ENCODE measurements around the gene PBX2. TPM values are rescaled to one million over a fixed set of nuclear protein-coding genes. Genes with fewer than 3 reads are reported as not detected.

Gene PBX2
- total RNA-seq, 2 experiments from 2014 or later, result 60.0 to 61.6 TPM

- DNase-seq, result no peak
- Mint-ChIP-seq H3K27ac (peak overlapping the region; percentile 94), H3K4me1 (peaks cover 49% of the 10 kb centered on the region)
Measured at GRCh38 chr6:32178547-32179440, 11.2 kb downstream of the PBX2 start.

DNA sequence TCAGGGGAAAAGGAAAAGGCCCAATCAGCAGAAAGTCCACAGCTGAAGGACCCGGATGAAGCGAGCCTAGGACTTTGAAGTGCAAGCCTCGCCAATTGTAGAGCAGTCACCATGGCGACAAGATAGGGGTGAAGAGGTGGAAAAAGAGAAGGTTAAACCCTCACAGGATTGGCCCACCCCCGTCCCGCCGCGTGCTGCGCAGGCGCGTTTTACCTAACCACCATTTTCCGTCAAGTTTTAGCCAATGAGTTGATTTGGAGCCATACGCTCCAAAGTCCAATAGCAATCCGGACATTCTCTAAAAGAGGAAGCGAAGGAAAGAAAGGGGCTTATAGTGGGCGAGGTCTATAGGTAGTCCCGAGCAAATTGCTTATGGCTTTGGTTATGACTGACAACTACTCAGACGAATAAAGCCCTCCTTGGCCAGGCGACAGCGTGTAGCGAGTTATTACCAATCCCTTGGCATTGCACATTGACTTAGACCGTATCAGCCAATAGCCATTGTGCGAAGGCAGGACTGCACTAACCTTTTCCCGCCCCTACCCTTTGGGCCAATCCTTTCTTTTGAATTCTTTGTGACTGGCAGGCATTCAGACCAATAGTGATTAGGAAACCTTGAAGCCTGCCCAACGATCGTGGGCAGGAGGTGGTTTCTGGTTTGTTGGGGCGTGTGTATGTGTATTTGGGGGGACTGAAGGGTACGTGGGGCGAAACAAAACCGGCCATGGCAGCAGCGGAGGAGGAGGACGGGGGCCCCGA lies 12.0 kb downstream of the PBX2 start, which contains the start of gene RNF5:
RNF5 (plus strand) TSS at position 618 of the 759 bp plus-strand sequence; CDS start at position 725, 107 bp downstream.
- peak within 1 kb of the TSS; percentile 93 for H3K4me3 Mint-ChIP-seq
- ATAC-seq, result peak; percentile 86
- H3K27ac Mint-ChIP-seq, result peak within 1 kb of the TSS; percentile 94
- H3K27me3 Mint-ChIP-seq, result no peaks in the 10 kb centered on the region
- peaks cover 14% of the 10 kb centered on the region for H3K36me3 Mint-ChIP-seq
- peaks cover 58% of the 10 kb centered on the region for H3K4me1 Mint-ChIP-seq
- CTCF ChIA-PET, result interaction anchor here (1.1 to 4.6 kb wide), 5 partner anchors 14 to 59 kb away, joined by 3 to 31 read pairs (median 8); partner anchors contain the start of genes GPSM3, PBX2 and PRRT1
- no peaks in the 10 kb centered on the region for H3K9me3 Mint-ChIP-seq (ENCODE audit: low read depth)
- DNase-seq, result peak; percentile 98

More at GRCh38 chr6:32178547-32179440, 11.2 kb downstream of the PBX2 start:
- no peak for ATAC-seq
- peaks cover 14% of the 10 kb centered on the region for H3K36me3 Mint-ChIP-seq
- H3K4me3 Mint-ChIP-seq, result peak overlapping the region; percentile 93
- H3K27me3 Mint-ChIP-seq, result no peaks in the 10 kb centered on the region
- H3K9me3 Mint-ChIP-seq (ENCODE audit: low read depth), result no peaks in the 10 kb centered on the region
- CTCF ChIA-PET, result interaction anchor here (0.8 to 4.6 kb wide), 6 partner anchors 10 to 660 kb away, joined by 3 to 31 read pairs (median 4); partner anchors contain the start of genes GPSM3, PBX2 and TAP2

DNA sequence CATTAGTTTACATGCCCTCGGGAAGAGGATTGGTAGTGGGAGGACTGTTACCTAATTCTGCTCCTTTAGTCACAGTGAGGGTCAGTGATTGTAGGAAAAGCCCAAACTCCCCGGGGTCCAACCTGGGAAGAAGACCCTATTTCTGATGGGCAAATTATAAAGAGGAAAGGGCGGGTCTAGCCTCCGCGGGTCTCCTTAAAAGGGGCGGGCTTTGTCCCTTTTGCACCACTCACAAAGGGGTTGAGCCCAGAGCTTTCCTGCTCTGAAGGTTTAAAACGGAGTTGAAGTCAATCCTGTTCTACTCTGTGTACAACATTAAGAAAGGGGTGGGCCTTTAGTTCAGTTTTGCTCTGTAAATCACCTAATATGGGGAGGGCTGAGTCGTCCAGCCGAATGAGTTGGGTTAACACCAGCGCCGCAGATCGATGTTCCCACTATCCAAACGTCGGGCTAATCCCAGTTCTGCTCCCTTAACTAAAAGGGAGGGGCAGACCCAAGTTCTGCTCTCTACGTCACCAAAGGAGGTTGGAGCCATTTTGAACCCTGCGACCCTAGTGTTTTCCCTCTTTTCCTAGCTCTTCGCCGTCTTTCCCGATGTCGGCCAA lies 12.7 kb downstream of the PBX2 start:
- no peaks in the 10 kb centered on the region for H3K27me3 Mint-ChIP-seq
- H3K36me3 Mint-ChIP-seq, result peaks cover 13% of the 10 kb centered on the region
- H3K27ac Mint-ChIP-seq, result peak overlapping the region; percentile 94
- ATAC-seq, result peak; percentile 2
- H3K4me1 Mint-ChIP-seq, result peaks cover 62% of the 10 kb centered on the region
- H3K9me3 Mint-ChIP-seq (ENCODE audit: low read depth), result no peaks in the 10 kb centered on the region
- DNase-seq, result peak; percentile 67
- CTCF ChIA-PET, result interaction anchor here (1.1 to 4.6 kb wide), 4 partner anchors 15 to 58 kb away, joined by 3 to 31 read pairs (median 8); partner anchors contain the start of genes GPSM3, PBX2 and PRRT1
- H3K4me3 Mint-ChIP-seq, result peak overlapping the region; percentile 93

DNA sequence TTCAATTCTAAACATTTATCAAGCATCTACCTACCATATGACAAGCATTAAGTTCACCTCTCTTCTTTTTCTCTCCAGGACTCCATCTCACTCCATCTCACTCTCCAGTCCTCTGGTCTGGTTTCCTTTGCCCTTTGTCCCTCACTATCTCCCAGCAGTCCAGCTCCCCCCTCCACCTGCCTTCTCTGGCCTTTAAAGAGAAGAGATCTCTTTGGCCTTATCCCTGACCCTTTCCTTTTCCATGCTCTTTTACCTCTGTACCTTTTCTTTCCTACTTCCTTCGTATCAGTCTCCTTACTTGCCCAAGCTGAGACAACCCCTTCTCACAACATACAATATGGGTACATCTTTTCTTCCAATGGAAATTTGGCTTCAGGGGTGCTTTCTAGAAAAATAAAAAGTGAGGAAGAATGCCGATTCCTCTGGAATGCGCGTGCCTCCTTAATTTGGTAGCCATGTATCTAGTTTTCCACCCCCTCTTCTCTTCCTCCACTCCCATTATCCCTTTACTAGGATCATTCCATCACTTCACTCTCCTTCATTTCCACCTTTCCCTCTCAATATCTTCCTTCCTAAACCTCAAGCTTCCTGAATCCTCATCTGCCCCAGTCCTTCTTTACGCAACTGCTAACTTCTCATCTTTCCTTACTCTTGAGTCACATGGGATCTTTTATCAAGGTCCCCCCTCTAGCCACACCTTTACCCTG lies 13.4 kb downstream of the PBX2 start:
- CTCF ChIA-PET, result interaction anchor here (1.1 to 4.6 kb wide), 4 partner anchors 15 to 58 kb away, joined by 3 to 31 read pairs (median 8); partner anchors contain the start of genes GPSM3, PBX2 and PRRT1

DNA sequence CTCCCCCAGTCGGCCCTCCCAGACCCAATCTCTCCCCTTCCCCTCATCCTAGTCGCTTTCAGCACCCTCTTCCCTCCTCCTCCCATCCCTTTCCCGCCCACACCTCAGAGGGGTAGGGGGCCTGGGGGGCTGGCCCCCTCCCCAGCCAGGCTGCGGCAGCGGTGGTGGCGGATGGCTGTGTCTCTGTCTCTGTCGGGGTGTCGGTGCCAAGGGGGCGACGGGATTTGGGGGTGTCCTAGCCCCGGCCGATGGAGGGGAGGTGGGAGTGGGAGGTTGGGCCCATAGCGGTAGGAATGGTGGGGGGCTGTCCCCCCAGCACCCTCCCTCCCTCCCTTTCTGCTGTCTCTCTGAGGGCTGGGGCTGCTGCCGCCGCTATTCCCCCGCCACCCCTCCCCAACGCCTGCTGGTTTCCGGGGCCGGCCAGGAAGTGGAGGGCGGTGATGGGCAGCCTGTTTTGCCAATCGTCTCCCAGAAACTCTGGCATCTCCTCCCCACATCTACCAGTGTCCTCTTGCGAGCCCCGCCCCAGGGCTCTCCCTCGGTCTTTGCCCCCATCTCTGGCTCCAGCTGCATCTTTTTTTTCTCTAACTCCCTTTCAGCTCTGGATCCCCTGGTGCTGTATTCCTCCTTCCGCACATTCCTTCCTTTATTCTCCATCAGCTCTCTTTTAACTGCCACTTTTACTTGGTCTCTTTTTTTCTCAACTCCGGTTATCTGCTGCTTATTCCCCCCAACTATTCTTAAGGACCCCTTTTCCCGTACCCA lies 14.1 kb downstream of the PBX2 start, which contains the start of gene AGPAT1:
AGPAT1 (minus strand) TSS at position 374 of the 765 bp plus-strand sequence. CDS start 4,588 bp downstream, outside the sequence.
- no peaks in the 10 kb centered on the region for H3K27me3 Mint-ChIP-seq
- H3K4me3 Mint-ChIP-seq, result peak within 1 kb of the TSS; percentile 93
- H3K36me3 Mint-ChIP-seq, result peaks cover 12% of the 10 kb centered on the region

More for the DNA sequence above, 13.4 kb downstream of the PBX2 start:
- peak overlapping the region; percentile 93 for H3K4me3 Mint-ChIP-seq
- ATAC-seq, result no peak
- peak overlapping the region; percentile 94 for H3K27ac Mint-ChIP-seq
- H3K9me3 Mint-ChIP-seq (ENCODE audit: low read depth), result no peaks in the 10 kb centered on the region
- no peak for DNase-seq
- no peaks in the 10 kb centered on the region for H3K27me3 Mint-ChIP-seq
- H3K36me3 Mint-ChIP-seq, result peaks cover 12% of the 10 kb centered on the region
- H3K4me1 Mint-ChIP-seq, result peaks cover 62% of the 10 kb centered on the region

DNA sequence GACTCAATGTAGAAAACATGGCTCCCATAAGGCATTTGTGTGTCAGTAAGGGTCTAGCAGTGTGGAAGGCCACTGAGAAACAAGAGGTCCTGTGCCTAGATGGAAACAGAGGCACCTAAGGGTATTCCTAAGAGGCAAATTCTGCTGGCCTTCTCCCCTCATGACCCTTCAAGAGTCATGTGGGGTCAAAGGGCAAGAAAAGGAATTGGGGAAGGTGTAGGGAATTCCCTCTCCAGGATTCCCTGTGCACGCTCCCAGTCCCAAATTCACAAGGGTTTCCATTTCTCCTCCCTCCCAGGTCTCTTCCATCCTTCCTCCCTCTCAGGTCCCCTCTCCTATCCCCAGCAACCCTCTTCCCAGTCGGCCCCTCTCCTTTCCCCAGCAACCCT lies 14.7 kb downstream of the PBX2 start:
- no peaks in the 10 kb centered on the region for H3K9me3 Mint-ChIP-seq (ENCODE audit: low read depth)
- no peaks in the 10 kb centered on the region for H3K27me3 Mint-ChIP-seq
- H3K4me1 Mint-ChIP-seq, result peaks cover 55% of the 10 kb centered on the region
- H3K36me3 Mint-ChIP-seq, result peaks cover 7% of the 10 kb centered on the region
- CTCF ChIA-PET, result no interaction called here
- ATAC-seq (no peak), DNase-seq (no peak)
- peak overlapping the region; percentile 93 for H3K4me3 Mint-ChIP-seq
- peak overlapping the region; percentile 94 for H3K27ac Mint-ChIP-seq

More for the DNA sequence above, 14.1 kb downstream of the PBX2 start, which contains the start of gene AGPAT1:
- Mint-ChIP-seq H3K27ac (peak within 1 kb of the TSS; percentile 94), H3K9me3 (ENCODE audit: low read depth) (no peaks in the 10 kb centered on the region), H3K4me1 (peaks cover 59% of the 10 kb centered on the region)
- CTCF ChIA-PET, result interaction anchor here (4.6 kb wide), 1 partner anchor 16 kb away, joined by 31 read pairs; the partner anchor contains the start of genes GPSM3 and PBX2
- ATAC-seq (peak; percentile 62), DNase-seq (peak; percentile 98)

DNA sequence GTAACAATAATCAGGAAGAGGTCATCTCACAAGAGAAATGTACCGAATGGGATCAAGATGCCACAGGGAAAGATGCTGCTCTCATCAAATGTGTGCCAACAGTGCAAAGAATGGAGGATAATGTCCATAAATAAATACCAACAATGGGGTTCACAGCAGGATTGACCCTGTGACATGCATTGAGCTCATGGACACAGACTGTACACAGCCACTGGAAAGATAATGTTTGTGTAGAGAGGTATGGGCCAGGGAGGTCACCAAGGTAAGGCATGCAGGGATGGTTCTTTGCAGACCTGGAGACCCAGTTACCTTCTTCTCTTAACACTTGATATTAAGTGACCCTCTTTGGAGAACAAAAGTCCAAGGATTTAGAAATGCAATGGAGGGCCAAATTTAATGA lies 15.6 kb downstream of the PBX2 start:
- no peaks in the 10 kb centered on the region for H3K27me3 Mint-ChIP-seq
- H3K4me3 Mint-ChIP-seq, result peak overlapping the region; percentile 93
- H3K4me1 Mint-ChIP-seq, result peaks cover 48% of the 10 kb centered on the region
- CTCF ChIA-PET, result no interaction called here
- H3K9me3 Mint-ChIP-seq (ENCODE audit: low read depth), result no peaks in the 10 kb centered on the region
- ATAC-seq (no peak), DNase-seq (no peak)
- H3K36me3 Mint-ChIP-seq, result peaks cover 8% of the 10 kb centered on the region
- no peak overlapping the region for H3K27ac Mint-ChIP-seq

DNA sequence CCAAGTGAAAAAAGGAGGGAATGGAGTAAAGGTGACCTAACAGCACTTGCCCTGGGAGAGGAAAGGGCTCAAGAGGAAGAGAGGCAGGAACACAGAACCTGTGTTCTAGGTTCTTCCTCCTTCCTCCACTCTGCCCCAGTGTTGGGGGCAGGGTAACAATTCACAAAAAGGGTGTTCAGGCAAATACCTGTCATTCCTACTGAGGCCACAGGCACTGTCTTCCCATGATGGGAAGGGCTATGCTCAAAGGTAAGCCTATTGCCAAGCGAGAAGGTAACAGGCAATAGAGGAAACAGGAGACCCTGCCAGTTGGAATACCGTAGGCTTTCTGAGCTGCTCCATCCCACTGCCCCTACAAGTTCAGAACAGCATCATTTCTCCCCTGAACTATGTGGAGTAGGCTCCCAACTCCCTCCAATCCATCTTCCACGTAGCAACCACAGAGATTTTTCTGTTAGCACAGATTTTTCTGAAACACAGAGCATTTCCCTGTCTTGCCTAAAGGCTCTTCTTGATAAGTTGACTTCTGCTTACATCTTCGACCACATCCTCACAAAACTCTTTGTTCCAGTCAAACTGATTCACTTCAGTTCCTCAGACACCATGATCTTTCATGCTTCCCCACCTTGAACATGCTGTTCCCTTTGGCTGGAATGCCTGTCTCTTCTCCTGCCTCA lies 16.8 kb downstream of the PBX2 start:
- peak overlapping the region; percentile 0 for H3K27ac Mint-ChIP-seq
- CTCF ChIA-PET, result no interaction called here
- no peaks in the 10 kb centered on the region for H3K9me3 Mint-ChIP-seq (ENCODE audit: low read depth)
- no peak overlapping the region for H3K4me3 Mint-ChIP-seq
- H3K4me1 Mint-ChIP-seq, result peaks cover 40% of the 10 kb centered on the region
- no peaks in the 10 kb centered on the region for H3K27me3 Mint-ChIP-seq
- ATAC-seq, result no peak
- peaks cover 4% of the 10 kb centered on the region for H3K36me3 Mint-ChIP-seq
- no peak for DNase-seq

DNA sequence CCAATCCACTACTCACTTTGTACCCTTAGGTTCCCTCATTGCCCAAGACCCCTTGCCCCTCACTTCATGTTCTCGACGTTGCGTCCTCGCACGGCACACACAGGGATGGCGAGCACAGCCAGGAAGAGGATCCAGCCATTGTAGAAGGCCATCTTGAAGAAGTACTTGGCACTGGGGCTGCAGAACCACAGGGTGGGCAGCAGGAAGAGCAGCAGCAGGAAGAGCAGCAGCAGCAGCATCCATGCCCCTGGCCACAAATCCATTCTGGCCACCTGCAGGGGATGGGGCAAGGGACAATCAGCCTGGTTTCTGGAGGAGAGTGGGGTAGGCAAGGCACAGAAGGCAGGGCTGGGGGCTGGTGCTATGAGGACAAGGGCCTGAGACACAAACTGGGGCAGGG lies 18.8 kb downstream of the PBX2 start:
- Mint-ChIP-seq H3K27ac (no peak overlapping the region), H3K36me3 (peaks cover 6% of the 10 kb centered on the region), H3K27me3 (no peaks in the 10 kb centered on the region), H3K9me3 (ENCODE audit: low read depth) (no peaks in the 10 kb centered on the region), H3K4me3 (no peak overlapping the region), H3K4me1 (peaks cover 30% of the 10 kb centered on the region)
- ATAC-seq (no peak), DNase-seq (no peak)
- CTCF ChIA-PET, result interaction anchor here (0.7 kb wide), 1 partner anchor 24 kb away, joined by 3 read pairs; no protein-coding TSS in a partner anchor

GRCh38 chr6:32170294-32170693 lies 19.7 kb downstream of the PBX2 start:
- CTCF ChIA-PET, result no interaction called here
- peaks cover 6% of the 10 kb centered on the region for H3K36me3 Mint-ChIP-seq
- H3K27me3 Mint-ChIP-seq, result no peaks in the 10 kb centered on the region
- H3K9me3 Mint-ChIP-seq (ENCODE audit: low read depth), result no peaks in the 10 kb centered on the region
- H3K4me3 Mint-ChIP-seq, result no peak overlapping the region
- ATAC-seq, result no peak
- H3K27ac Mint-ChIP-seq, result no peak overlapping the region
- H3K4me1 Mint-ChIP-seq, result peaks cover 28% of the 10 kb centered on the region
- no peak for DNase-seq

GRCh38 chr6:32168807-32169591 lies 21.0 kb downstream of the PBX2 start:
- H3K27ac Mint-ChIP-seq, result no peak overlapping the region
- H3K36me3 Mint-ChIP-seq, result peaks cover 6% of the 10 kb centered on the region
- CTCF ChIA-PET, result interaction anchor here (1.3 kb wide), 1 partner anchor 50 kb away, joined by 3 read pairs; no protein-coding TSS in a partner anchor
- H3K4me3 Mint-ChIP-seq, result no peak overlapping the region
- H3K4me1 Mint-ChIP-seq, result peaks cover 15% of the 10 kb centered on the region
- ATAC-seq, result no peak
- DNase-seq, result no peak
- H3K27me3 Mint-ChIP-seq, result no peaks in the 10 kb centered on the region
- H3K9me3 Mint-ChIP-seq (ENCODE audit: low read depth), result no peaks in the 10 kb centered on the region
